Measurements from ENCODE around the gene SLC7A6. TPM values are rescaled to one million over a fixed set of nuclear protein-coding genes. Genes with fewer than 3 reads are reported as not detected.

SLC7A6 gene
- total and polyA plus RNA-seq, 2 of the 13 experiments (the other 11 are each of a cell fraction or from before 2014, with no cell fraction given) = 35.8 to 70.8 TPM

- POLR2A ChIA-PET = interaction anchor here (1.0 to 2.1 kb wide), 8 partner anchors 21 to 252 kb away, joined by 3 to 19 read pairs (median 4); partner anchors contain the start of genes NFATC3, PRMT7, SLC7A6 and SLC7A6OS
- no peak for TF ChIP-seq SOX6 (IDR thresholded peaks at IDR 0.05)
- 0 out of 2 replicates have a peak, but pooled peaks have one; percentile 35 for TF ChIP-seq SOX6 (CRISPR knock-in tag; IDR thresholded peaks at IDR 0.05)
- 0 out of 2 replicates have a peak, but pooled peaks have one; percentile 2 for TF ChIP-seq NFKBIZ (CRISPR knock-in tag; IDR thresholded peaks at IDR 0.05)
- no peak for TF ChIP-seq ZSCAN29 (CRISPR knock-in tag; conservative IDR thresholded peaks at IDR 0.05)
- no peak for TF ChIP-seq ZNF224 (CRISPR knock-in tag; IDR thresholded peaks at IDR 0.05)
- no peak for TF ChIP-seq CTCF (CRISPR knock-in tag; IDR thresholded peaks at IDR 0.05)
- TF ChIP-seq ZNF512 (CRISPR knock-in tag; IDR thresholded peaks at IDR 0.05) = 0 out of 2 replicates have a peak, but pooled peaks have one; percentile 60
- TF ChIP-seq ZNF678 (CRISPR knock-in tag; IDR thresholded peaks at IDR 0.05) = no peak
- no peak for TF ChIP-seq HNRNPLL (IDR thresholded peaks at IDR 0.05; ENCODE audit: low read depth, low read length, poor library complexity, severe bottlenecking)
- 0 out of 2 replicates have a peak, but pooled peaks have one; percentile 35 for TF ChIP-seq ZNF337 (CRISPR knock-in tag; IDR thresholded peaks at IDR 0.05; ENCODE audit: borderline replicate concordance, low read depth)
- TF ChIP-seq ZNF280D (CRISPR knock-in tag; IDR thresholded peaks at IDR 0.05) = 0 out of 2 replicates have a peak, but pooled peaks have one; percentile 1
- TF ChIP-seq, protein P1, sequence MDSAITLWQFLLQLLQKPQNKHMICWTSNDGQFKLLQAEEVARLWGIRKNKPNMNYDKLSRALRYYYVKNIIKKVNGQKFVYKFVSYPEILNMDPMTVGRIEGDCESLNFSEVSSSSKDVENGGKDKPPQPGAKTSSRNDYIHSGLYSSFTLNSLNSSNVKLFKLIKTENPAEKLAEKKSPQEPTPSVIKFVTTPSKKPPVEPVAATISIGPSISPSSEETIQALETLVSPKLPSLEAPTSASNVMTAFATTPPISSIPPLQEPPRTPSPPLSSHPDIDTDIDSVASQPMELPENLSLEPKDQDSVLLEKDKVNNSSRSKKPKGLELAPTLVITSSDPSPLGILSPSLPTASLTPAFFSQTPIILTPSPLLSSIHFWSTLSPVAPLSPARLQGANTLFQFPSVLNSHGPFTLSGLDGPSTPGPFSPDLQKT (CRISPR knock-in tag; IDR thresholded peaks at IDR 0.05; ENCODE audit: borderline replicate concordance) = no peak
Observed at GRCh38 chr16:68331879-68332410, 67.6 kb downstream of the SLC7A6 start.

More at GRCh38 chr16:68331879-68332410, 67.6 kb downstream of the SLC7A6 start:
- BruUV-seq (replicated peaks) = no TSS peak
- H3K36me3 ChIP-seq (replicated peaks in 1 of 2; ENCODE audit: control insufficient read depth in 1 of 2, insufficient read depth in 2 of 2, low read length in 2 of 2) = peaks cover 11 to 24% of the 10 kb centered on the region in 2 experiments
- ATAC-seq = peak; percentile 60
- intact Hi-C loops (cut with micrococcal nuclease; ENCODE audit: unreplicated experiment) = loop anchor here (5.0 kb wide), 1 partner anchor 245 kb away; the partner anchor contains the start of gene NFATC3
- H3K9me3 ChIP-seq (ENCODE audit: low read length) = no peaks in the 10 kb centered on the region
- H3K9ac ChIP-seq (ENCODE audit: insufficient read depth, low read depth, low read length) = peak overlapping the region; percentile 63
- H3K4me1 ChIP-seq (ENCODE audit: insufficient read depth, low read length) = peaks cover 50% of the 10 kb centered on the region
- FAIRE-seq = no peak
- in situ Hi-C loops (cut with HindIII; ENCODE audit: extremely low pct_ligation_motif_present, low pct_unique_long_range_greater_than_20kb) = loop anchor here (10.0 kb wide), 1 partner anchor 247 kb away; the partner anchor contains the start of gene NFATC3
- H3K27ac ChIP-seq (ENCODE audit: extremely low read length, insufficient read depth, low read length) = peak overlapping the region; percentile 80
- H3K27me3 ChIP-seq (ENCODE audit: control insufficient read depth in 1 of 2, insufficient read depth in 2 of 2, low read length in 2 of 2) = no peaks in the 10 kb centered on the region
- peak overlapping the region; percentile 8 for H2AFZ ChIP-seq (ENCODE audit: low read length)
- H3K4me3 ChIP-seq (replicated peaks in 1 of 3; ENCODE audit: insufficient read depth in 1 of 3, low read depth in 2 of 3, low read length in 3 of 3) = peak overlapping the region in 2 of 3 experiments; percentile 5 to 40; a peak in 2 of 6 replicates
- DNase-seq (ENCODE audit: low spot score) = peak; percentile 56
- H3K4me2 ChIP-seq (ENCODE audit: low read depth, low read length) = peak overlapping the region; percentile 80
- H4K20me1 ChIP-seq (ENCODE audit: insufficient read depth, low read length) = no peaks in the 10 kb centered on the region
- CTCF ChIA-PET (ENCODE audit: low intra/inter-chr PET ratio, low total read pairs) = interaction anchor here (7.0 kb wide), 1 partner anchor 69 kb away, joined by 96 read pairs; the partner anchor contains the start of gene SLC7A6
- WGBS (ENCODE audit: low lambda C conversion rate) = 14% methylated on average over 4 of the region's 4 CpGs
- no peaks in the 10 kb centered on the region for H3K79me2 ChIP-seq (ENCODE audit: insufficient read depth, low read length)
